GM23338 (cell line): ENCODE measurements around the gene PNPLA7.

Experiments used
- CREB1 ChIP-seq: fragments of 250-450 bp; sonication (Bioruptor Pico); IDR thresholded peaks from 2 replicates; pipeline ENCODE4 v1.5.0; 2020; ENCODE audit warnings: low read depth, mild to moderate bottlenecking, moderate library complexity
- CTCF ChIP-seq, 2 experiments: fragments of 200-600 bp in 1 of 2; sonication (generic) in 1 of 2; conservative IDR thresholded peaks; 2 replicates each; pipeline versions ENCODE4 v1.5.1 to v1.6.1; 2016 to 2017; ENCODE audit warnings: antibody characterized with exemption in 2 of 2, low read depth in 2 of 2, mild to moderate bottlenecking in 2 of 2, moderate library complexity in 1 of 2
- ETS1 ChIP-seq: IDR thresholded peaks from 2 replicates; pipeline ENCODE4 v1.6.1; 2016; ENCODE audit warnings: antibody characterized with exemption
- EZH2 ChIP-seq: fragments of 200-600 bp; sonication (generic); IDR thresholded peaks from one replicate; pipeline ENCODE4 v1.8.0; 2017; ENCODE audit warnings: antibody characterized with exemption, mild to moderate bottlenecking, low read depth; ENCODE audit not compliant: unreplicated experiment
- EZH2phosphoT487 ChIP-seq: fragments of 200-600 bp; sonication (generic); IDR thresholded peaks from one replicate; pipeline ENCODE4 v1.8.1; 2018; ENCODE audit warnings: antibody characterized with exemption; ENCODE audit not compliant: unreplicated experiment
- JUNB ChIP-seq: IDR thresholded peaks from one replicate; pipeline ENCODE4 v1.6.1; 2016; ENCODE audit warnings: antibody characterized with exemption; ENCODE audit not compliant: unreplicated experiment
- NANOG ChIP-seq: IDR thresholded peaks from 2 replicates; pipeline ENCODE4 v1.6.1; 2016; ENCODE audit warnings: antibody characterized with exemption, borderline replicate concordance
- POLR2AphosphoS5 ChIP-seq: IDR thresholded peaks from 2 replicates; pipeline ENCODE4 v1.6.1; 2016; ENCODE audit warnings: antibody characterized with exemption, low read depth
- REST ChIP-seq: IDR thresholded peaks from one replicate; pipeline ENCODE4 v1.6.1; 2018; ENCODE audit warnings: antibody characterized with exemption; ENCODE audit not compliant: unreplicated experiment
- STAT1 ChIP-seq: IDR thresholded peaks from one replicate; pipeline ENCODE4 v1.6.1; 2016; ENCODE audit warnings: antibody characterized with exemption; ENCODE audit not compliant: unreplicated experiment
- ZNF114 ChIP-seq: fragments of 250-450 bp; sonication (Bioruptor Pico); IDR thresholded peaks from 2 replicates; pipeline ENCODE4 v1.5.0; 2020; ENCODE audit warnings: mild to moderate bottlenecking, moderate library complexity
- ZNF331 ChIP-seq: fragments of 250-450 bp; sonication (Bioruptor Pico); IDR thresholded peaks from 2 replicates; pipeline ENCODE4 v1.5.0; 2020; ENCODE audit warnings: low read depth, mild to moderate bottlenecking, moderate library complexity

GRCh38 chr9:137494550-137495351 lies 55.5 kb downstream of the PNPLA7 start:
- no peak for TF ChIP-seq CTCF (conservative IDR thresholded peaks at IDR 0.05; ENCODE audit: low read depth in 2 of 2)
- no peak for TF ChIP-seq CREB1 (CRISPR knock-in tag)
- TF ChIP-seq REST, result no peak
- no peak for TF ChIP-seq EZH2
- TF ChIP-seq ETS1, result no peak
- TF ChIP-seq POLR2AphosphoS5, result no peak
- TF ChIP-seq ZNF114 (CRISPR knock-in tag), result no peak
- no peak for TF ChIP-seq ZNF331 (CRISPR knock-in tag)
- TF ChIP-seq EZH2phosphoT487, result no peak
- TF ChIP-seq JUNB, result no peak
- TF ChIP-seq NANOG, result no peak
- TF ChIP-seq STAT1, result no peak
